ENCODE measurements around the gene LENG1. TPM values are rescaled to one million over a fixed set of nuclear protein-coding genes. Genes with fewer than 3 reads are reported as not detected.
"Not testable (repeated sequence)": the region's sequence is repeated elsewhere in the genome, so short reads cannot be mapped to it uniquely, and the experiment has no call there.

LENG1 gene
- total RNA-seq, 1 donor: 4.7 TPM

DNA sequence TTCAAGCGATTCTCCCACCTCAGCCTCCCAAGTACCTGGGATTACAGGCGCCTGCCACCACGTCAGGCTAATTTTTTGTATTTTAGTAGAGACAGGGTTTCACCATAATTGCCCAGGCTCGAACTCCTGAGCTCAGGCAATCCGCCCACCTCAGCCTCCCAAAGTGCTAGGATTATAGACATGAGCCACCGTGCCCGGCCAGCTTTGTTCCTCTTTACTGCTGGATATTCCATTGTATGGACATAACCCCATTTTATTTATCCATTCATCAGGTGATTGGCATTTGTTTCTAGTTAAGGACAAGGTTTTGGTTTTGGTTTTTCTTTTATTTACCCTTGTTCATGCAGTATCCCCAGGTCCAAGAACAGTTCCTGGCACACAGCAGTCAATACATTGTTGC is 37.0 kb upstream of the LENG1 start:
- peaks cover 6% of the 10 kb centered on the region for H4K20me1 ChIP-seq (ENCODE audit: insufficient read depth, low read length)
- peaks cover 12% of the 10 kb centered on the region for H3K4me1 ChIP-seq (ENCODE audit: insufficient read depth, low read length)
- TF ChIP-seq, protein P1, sequence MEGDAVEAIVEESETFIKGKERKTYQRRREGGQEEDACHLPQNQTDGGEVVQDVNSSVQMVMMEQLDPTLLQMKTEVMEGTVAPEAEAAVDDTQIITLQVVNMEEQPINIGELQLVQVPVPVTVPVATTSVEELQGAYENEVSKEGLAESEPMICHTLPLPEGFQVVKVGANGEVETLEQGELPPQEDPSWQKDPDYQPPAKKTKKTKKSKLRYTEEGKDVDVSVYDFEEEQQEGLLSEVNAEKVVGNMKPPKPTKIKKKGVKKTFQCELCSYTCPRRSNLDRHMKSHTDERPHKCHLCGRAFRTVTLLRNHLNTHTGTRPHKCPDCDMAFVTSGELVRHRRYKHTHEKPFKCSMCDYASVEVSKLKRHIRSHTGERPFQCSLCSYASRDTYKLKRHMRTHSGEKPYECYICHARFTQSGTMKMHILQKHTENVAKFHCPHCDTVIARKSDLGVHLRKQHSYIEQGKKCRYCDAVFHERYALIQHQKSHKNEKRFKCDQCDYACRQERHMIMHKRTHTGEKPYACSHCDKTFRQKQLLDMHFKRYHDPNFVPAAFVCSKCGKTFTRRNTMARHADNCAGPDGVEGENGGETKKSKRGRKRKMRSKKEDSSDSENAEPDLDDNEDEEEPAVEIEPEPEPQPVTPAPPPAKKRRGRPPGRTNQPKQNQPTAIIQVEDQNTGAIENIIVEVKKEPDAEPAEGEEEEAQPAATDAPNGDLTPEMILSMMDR (IDR thresholded peaks at IDR 0.05; ENCODE audit: extremely low read depth, low read depth, low read length): no peak
- H3K79me2 ChIP-seq (ENCODE audit: insufficient read depth, low read length): peaks cover 28% of the 10 kb centered on the region
- no peak overlapping the region for H3K4me3 ChIP-seq (ENCODE audit: insufficient read depth, low read length)
- H3K27me3 ChIP-seq (ENCODE audit: insufficient read depth, low read length): no peaks in the 10 kb centered on the region
- no peak overlapping the region for H3K27ac ChIP-seq (ENCODE audit: low read depth, low read length)
- no peak for DNase-seq (ENCODE audit: insufficient read length, low spot score, missing footprints)
- H3K9me3 ChIP-seq (ENCODE audit: low read depth, low read length): no peaks in the 10 kb centered on the region
- H3K4me2 ChIP-seq (ENCODE audit: insufficient read depth, low read length): no peak overlapping the region
- peaks cover 19% of the 10 kb centered on the region for H3K36me3 ChIP-seq (ENCODE audit: insufficient read depth, low read length)
- no peak overlapping the region for H2AFZ ChIP-seq (ENCODE audit: low read length)

DNA sequence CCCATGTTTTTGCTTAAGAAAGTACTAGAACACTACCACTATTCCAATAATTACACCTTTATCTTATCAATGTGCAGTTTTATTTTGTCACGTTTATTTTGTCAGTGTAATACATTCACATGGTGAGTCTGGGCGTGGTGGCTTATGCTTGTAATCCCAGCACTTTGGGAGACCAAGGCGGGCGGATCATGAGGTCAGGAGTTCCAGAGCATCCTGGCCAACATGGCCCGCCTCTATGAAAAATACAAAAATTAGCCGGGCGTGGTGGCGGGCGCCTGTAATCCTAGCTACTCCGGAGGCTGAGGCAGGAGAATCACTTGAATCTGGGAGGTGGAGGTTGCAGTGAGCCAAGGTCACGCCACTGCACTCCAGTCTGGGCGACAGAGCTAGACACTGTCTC is 34.9 kb upstream of the LENG1 start:
- H3K27ac ChIP-seq (ENCODE audit: low read depth, low read length); H3K4me2 ChIP-seq (ENCODE audit: insufficient read depth, low read length); H3K4me1 ChIP-seq (ENCODE audit: insufficient read depth, low read length); H2AFZ ChIP-seq (ENCODE audit: low read length); H4K20me1 ChIP-seq (ENCODE audit: insufficient read depth, low read length); H3K9me3 ChIP-seq (ENCODE audit: low read depth, low read length); DNase-seq (ENCODE audit: insufficient read length, low spot score, missing footprints); H3K27me3 ChIP-seq (ENCODE audit: insufficient read depth, low read length); H3K4me3 ChIP-seq (ENCODE audit: insufficient read depth, low read length): not testable (repeated sequence)
- H3K36me3 ChIP-seq (ENCODE audit: insufficient read depth, low read length): peaks cover 15% of the 10 kb centered on the region
- H3K79me2 ChIP-seq (ENCODE audit: insufficient read depth, low read length): peaks cover 20% of the 10 kb centered on the region

DNA sequence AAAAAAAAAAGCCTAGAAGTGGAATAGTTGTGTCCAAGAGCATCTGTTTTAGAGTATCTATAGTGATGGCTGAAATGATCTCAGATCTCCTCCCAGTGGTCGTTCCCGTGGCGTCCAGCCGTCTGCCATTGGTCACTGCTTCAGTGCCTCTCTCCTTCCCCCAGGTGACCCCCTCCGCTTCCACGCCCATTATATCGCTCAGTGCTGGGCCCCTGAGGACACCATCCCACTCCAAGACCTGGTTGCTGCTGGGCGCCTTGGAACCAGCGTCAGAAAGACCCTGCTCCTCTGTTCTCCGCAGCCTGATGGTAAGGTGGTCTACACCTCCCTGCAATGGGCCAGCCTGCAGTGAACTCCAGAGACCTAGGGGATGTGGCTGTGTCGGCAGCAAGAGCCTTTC is 33.5 kb upstream of the LENG1 start:
- peaks cover 15% of the 10 kb centered on the region for H3K36me3 ChIP-seq (ENCODE audit: insufficient read depth, low read length)
- H3K27me3 ChIP-seq (ENCODE audit: insufficient read depth, low read length): no peaks in the 10 kb centered on the region
- peaks cover 31% of the 10 kb centered on the region for H3K79me2 ChIP-seq (ENCODE audit: insufficient read depth, low read length)
- H4K20me1 ChIP-seq (ENCODE audit: insufficient read depth, low read length): peaks cover 2% of the 10 kb centered on the region
- peaks cover 17% of the 10 kb centered on the region for H3K4me1 ChIP-seq (ENCODE audit: insufficient read depth, low read length)
- H3K27ac ChIP-seq (ENCODE audit: low read depth, low read length): no peak overlapping the region
- H3K4me3 ChIP-seq (ENCODE audit: insufficient read depth, low read length): no peak overlapping the region
- no peak overlapping the region for H2AFZ ChIP-seq (ENCODE audit: low read length)
- TF ChIP-seq, protein P1 (IDR thresholded peaks at IDR 0.05; ENCODE audit: extremely low read depth, low read depth, low read length): no peak
- no peak overlapping the region for H3K4me2 ChIP-seq (ENCODE audit: insufficient read depth, low read length)
- no peaks in the 10 kb centered on the region for H3K9me3 ChIP-seq (ENCODE audit: low read depth, low read length)
- no peak for DNase-seq (ENCODE audit: insufficient read length, low spot score, missing footprints)

DNA sequence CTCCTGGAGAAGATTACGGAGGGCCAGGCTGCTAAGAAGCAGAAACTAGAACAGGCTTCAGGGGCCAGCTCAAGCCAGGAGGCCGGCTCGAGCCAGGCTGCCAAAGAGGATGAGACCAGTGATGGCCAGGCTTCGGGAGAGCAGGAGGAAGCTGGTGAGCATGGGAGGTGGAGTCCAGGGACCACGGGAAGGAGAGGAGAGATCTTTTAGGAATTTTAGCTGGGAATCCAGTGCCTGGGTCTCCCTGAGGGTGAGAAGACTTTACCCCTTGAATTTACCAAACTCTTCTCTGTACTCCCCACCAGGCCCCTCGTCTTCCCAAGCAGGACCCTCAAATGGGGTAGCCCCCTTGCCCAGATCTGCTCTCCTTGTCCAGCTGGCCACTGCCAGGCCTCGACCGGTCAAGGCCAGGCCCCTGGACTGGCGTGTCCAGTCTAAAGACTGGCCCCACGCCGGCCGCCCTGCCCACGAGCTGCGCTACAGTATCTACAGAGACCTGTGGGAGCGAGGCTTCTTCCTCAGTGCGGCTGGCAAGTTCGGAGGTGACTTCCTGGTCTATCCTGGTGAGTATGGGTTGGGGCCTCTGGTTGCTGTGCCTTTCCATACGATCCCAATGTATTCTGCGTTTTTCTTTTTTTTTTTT is 32.4 kb upstream of the LENG1 start:
- peak; percentile 80 for DNase-seq (ENCODE audit: insufficient read length, low spot score, missing footprints)
- Histone ChIP-seq H3K4me2 (ENCODE audit: insufficient read depth, low read length) (peak overlapping the region; percentile 95), H4K20me1 (ENCODE audit: insufficient read depth, low read length) (peaks cover 7% of the 10 kb centered on the region), H3K4me1 (ENCODE audit: insufficient read depth, low read length) (peaks cover 19% of the 10 kb centered on the region), H3K27me3 (ENCODE audit: insufficient read depth, low read length) (no peaks in the 10 kb centered on the region), H3K79me2 (ENCODE audit: insufficient read depth, low read length) (peaks cover 40% of the 10 kb centered on the region), H3K4me3 (ENCODE audit: insufficient read depth, low read length) (peak overlapping the region; percentile 86), H2AFZ (ENCODE audit: low read length) (peak overlapping the region; percentile 98), H3K9me3 (ENCODE audit: low read depth, low read length) (no peaks in the 10 kb centered on the region), H3K27ac (ENCODE audit: low read depth, low read length) (peak overlapping the region; percentile 94), H3K36me3 (ENCODE audit: insufficient read depth, low read length) (peaks cover 19% of the 10 kb centered on the region)
- TF ChIP-seq, protein P1 (IDR thresholded peaks at IDR 0.05; ENCODE audit: extremely low read depth, low read depth, low read length): no peak
